GM13976 (cell line): ENCODE measurements around the gene SLC39A8.
"Not testable (repeated sequence)": the region's sequence is repeated elsewhere in the genome, so short reads cannot be mapped to it uniquely, and the experiment has no call there.

Experiments
- DNase-seq: peaks from one replicate; pipeline ENCODE4 v3.0.0; 2012; ENCODE audit warnings: low spot score
- in situ Hi-C: fragments of 300-500 bp; cut with MboI; formaldehyde crosslinking; loops from one replicate; pipeline ENCODE4 v1.12.0; 2022; ENCODE audit warnings: low sequenced_read_pairs, mixed read lengths, inconsistent platforms; ENCODE audit not compliant: unreplicated experiment
- TF ChIP-seq, protein P1 (sequence below): IDR thresholded peaks from 2 replicates; pipeline ENCODE4 v1.5.1; 2012; ENCODE audit warnings: borderline replicate concordance, mild to moderate bottlenecking; ENCODE audit not compliant: insufficient read depth; ENCODE audit errors: extremely low read depth, missing control alignments, control extremely low read depth

Gene SLC39A8

DNA sequence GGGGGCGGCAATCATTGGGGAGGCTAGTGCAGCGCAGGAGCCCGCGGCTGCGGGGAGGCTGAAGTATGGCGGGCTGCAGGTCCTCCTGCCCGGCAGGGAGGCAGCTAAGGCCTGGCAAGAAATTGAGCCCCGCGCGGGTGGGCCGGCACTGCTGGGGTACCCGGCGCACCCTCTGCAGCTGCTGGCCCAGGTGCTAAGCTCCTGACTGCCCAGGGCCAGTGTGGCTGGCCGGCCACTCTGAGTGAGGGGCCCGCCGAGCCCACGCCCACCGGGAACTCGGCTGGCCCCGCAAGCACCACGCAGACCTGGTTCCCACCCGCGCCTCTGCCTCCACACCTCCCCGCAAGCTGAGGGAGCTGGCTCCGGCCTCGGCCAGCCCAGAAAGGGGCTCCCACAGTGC lies 94.9 kb downstream of the SLC39A8 start:
- TF ChIP-seq, protein P1, sequence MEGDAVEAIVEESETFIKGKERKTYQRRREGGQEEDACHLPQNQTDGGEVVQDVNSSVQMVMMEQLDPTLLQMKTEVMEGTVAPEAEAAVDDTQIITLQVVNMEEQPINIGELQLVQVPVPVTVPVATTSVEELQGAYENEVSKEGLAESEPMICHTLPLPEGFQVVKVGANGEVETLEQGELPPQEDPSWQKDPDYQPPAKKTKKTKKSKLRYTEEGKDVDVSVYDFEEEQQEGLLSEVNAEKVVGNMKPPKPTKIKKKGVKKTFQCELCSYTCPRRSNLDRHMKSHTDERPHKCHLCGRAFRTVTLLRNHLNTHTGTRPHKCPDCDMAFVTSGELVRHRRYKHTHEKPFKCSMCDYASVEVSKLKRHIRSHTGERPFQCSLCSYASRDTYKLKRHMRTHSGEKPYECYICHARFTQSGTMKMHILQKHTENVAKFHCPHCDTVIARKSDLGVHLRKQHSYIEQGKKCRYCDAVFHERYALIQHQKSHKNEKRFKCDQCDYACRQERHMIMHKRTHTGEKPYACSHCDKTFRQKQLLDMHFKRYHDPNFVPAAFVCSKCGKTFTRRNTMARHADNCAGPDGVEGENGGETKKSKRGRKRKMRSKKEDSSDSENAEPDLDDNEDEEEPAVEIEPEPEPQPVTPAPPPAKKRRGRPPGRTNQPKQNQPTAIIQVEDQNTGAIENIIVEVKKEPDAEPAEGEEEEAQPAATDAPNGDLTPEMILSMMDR = no peak
- in situ Hi-C loops = no loop called here
- DNase-seq = no peak

DNA sequence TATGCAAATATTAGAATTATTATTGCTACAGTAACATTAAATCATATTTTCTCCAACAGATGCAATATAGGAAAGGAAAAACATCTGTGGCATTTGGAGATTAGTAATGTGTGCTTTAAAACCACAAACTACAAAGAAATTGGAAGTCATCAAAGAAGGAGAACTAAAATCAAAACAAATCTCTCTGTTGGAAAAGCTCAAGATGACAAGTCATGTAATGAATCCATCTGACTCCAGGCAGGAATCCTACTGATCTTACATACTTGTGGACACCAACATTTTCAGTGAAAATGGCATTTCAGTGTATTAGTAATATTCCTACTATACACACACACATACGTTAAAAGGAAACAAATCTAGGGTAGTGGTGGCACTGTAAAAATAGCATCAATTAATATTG lies 98.2 kb downstream of the SLC39A8 start:
- DNase-seq = no peak
- TF ChIP-seq, protein P1 = no peak
- in situ Hi-C loops = no loop called here

DNA sequence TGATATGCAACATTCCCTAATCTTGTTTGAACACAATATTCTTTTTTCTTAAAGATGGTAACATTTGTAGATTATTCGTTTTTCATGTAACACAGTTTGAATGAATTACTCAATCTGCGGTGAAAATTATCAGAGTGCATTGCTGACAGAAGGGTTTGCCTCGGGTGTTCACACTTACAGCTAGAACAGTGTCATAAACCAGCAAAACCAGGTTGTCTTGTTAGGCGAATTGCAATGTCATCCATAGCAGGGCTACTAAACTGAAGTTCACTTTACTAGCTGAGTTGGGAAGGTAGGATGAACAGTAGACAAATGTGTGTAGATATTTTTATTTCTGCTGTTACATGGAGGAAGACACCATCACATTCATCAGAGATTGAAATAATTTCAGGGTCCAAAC lies 98.9 kb downstream of the SLC39A8 start:
- in situ Hi-C loops = no loop called here
- TF ChIP-seq, protein P1 = no peak

DNA sequence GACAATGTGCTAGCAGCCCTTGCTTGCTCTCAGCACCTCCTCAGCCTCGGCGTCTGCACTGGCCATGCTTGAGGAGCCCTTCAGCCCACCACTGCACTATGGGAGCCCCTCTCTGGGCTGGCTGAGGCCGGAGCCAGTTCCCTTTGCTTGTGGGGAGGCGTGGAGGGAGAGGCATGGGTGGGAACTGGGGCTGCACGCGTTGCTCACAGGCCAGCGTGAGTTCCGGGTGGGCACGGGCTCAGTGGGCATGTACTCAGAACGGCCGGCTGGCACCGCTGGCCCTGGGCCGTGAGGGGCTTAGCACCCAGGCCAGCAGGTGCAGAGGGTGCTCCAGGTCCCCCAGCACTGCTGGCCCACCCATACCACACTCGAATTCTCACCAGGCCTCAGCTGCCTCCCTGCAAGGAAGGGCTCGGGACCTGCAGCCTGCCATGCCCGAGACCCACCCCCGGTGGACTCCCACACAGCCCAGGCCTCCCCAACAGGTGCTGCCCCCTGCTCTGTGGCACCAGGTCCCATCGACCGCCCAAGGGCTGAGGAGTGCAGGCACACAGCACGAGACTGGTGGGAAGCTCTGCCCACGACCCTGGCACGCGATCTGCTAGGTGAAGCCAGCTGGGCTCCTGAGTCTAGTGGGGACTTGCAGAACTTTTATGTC lies 100.3 kb downstream of the SLC39A8 start:
- TF ChIP-seq, protein P1 = no peak
- in situ Hi-C loops = no loop called here
- no peak for DNase-seq

More for the DNA sequence above, 98.9 kb downstream of the SLC39A8 start:
- DNase-seq = no peak

DNA sequence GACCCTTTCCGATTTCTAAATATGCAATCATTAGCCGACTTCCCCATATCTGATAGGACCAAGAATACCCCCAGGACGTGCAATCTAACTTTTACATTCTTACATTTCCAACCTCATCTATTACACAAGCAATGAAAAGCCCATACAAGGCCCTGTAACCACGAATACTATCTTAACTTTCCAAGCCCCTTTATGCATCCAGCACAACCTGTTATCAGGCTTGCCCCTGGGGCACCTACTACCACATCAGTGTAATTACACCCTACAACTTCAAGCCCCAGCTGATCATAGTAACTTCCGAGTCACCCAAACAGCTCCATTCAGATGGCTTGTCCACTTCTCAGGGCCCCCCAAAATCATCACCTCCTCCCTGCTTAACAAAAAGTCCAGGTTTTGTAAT lies 102.0 kb downstream of the SLC39A8 start:
- in situ Hi-C loops, DNase-seq: not testable (repeated sequence)

DNA sequence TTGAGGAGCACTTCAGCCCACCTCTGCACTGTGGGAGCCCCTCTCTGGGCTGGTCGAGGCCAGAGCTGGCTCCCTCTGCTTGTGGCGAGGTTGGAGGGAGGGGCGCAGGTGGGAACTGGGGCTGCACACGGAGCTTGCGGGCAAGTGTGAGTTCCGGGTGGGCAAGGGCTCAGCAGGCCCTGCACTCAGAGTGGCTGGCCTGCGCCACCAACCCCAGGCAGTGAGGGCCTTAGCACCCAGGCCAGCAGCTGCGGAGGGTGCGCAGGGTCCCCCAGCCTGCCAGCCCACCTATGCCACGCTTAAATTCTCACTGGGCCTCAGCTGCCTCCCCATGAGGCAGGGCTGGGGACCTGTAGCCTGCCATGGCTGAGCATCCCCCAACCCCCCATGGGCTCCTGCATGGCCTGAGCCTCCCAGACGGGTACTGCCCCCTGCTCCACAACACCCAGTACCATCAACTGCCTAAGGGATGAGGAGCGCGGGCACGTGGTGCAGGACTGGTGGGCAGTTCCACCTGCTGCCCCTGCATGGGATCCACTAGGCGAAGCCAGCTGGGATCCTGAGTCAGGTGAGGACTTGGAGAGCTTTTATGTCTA lies 110.9 kb downstream of the SLC39A8 start:
- in situ Hi-C loops = no loop called here
- TF ChIP-seq, protein P1 = no peak

DNA sequence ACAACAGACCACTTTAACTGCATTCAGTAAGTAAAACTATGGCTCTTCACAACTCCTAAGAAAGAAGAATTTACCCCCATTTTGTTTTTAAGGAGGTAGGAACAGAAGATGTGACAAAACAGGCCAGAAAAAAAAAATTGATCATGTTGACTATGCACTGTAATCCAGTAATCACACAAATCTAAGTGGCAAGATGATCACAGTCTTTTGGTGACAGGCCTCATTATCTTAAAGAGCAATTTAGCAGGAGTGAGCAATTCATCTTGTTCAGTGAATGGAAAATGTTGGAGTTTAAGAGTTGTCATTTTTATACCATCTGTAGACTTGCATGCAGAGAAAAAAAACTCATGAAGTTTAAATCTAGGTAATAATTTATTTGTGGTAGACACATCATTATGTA lies 115.1 kb downstream of the SLC39A8 start:
- TF ChIP-seq, protein P1 = no peak
- DNase-seq = no peak
- in situ Hi-C loops = no loop called here

More for the DNA sequence above, 110.9 kb downstream of the SLC39A8 start:
- no peak for DNase-seq
